Stimulated activated CD8-positive, alpha-beta memory T cell treated with anti-CD3 and anti-CD28 coated beads, Interleukin-4, amount 100 ng/mL, for 1 hour (primary cell): Measurements from ENCODE around the gene HELZ.
"Not testable (repeated sequence)": the region's sequence is repeated elsewhere in the genome, so short reads cannot be mapped to it uniquely, and the experiment has no call there.

ENCODE experiments used
- DNase-seq, 2 donors: peaks; one replicate each; pipeline ENCODE4 v3.0.0-alpha.2; 2020; ENCODE audit warnings: low read depth in 2 of 2, low spot score in 1 of 2

Gene HELZ

DNA sequence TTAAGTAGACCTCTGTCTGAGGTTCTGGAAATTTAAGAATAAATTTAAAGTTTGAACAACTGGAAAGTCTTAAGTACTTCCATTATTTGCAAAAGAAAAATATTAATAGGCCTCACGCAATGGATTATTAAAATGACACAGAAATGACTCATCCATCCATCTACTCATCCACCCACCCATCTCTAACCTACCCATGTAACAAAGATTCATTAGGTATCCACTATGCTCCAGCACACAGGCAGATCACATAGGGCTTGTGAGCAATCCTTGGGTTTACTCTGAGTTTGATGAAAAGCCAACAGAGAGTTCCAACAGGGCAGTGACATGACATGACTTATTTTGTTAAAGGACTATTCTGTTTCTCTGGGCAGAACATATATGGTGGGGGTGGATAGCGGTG lies 93.3 kb downstream of the HELZ start:
- no peak for DNase-seq

DNA sequence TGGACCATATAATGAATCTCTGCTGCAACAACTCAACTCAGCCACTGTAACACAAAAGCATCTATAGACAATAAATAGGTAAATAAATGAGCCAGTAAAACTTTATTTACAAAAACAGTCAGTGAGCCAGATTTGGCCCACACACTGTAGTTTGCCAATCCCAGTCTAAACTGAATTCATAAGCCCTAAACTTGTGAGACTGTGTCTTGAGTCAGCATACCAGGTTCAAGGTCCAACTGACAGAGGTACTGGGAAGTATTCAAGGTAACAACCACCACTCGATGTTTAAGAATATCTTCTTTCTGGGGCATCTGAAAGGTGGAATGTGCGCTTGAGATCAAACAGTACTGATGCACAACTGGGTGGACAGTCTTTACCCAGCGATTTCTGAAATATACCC lies 94.2 kb downstream of the HELZ start:
- DNase-seq: no peak

DNA sequence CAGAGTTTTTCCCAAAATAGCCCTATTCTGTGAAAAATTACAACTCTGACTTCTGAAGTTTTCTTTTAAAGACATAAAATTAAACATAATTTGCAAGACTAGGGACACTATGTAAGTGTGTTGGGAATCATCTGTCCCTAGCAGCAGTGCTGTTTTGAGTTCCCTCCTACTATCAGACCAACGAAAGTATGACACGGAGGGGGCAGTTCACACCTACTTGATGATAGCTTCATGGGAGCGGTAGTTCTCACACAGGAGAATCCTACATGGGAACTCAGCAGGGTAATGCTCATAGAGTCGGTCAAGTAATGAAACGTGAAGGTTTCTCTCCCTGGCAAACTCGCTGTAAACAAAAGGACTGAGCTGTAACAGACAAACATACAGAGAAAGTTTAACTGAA lies 96.6 kb downstream of the HELZ start:
- no peak for DNase-seq

DNA sequence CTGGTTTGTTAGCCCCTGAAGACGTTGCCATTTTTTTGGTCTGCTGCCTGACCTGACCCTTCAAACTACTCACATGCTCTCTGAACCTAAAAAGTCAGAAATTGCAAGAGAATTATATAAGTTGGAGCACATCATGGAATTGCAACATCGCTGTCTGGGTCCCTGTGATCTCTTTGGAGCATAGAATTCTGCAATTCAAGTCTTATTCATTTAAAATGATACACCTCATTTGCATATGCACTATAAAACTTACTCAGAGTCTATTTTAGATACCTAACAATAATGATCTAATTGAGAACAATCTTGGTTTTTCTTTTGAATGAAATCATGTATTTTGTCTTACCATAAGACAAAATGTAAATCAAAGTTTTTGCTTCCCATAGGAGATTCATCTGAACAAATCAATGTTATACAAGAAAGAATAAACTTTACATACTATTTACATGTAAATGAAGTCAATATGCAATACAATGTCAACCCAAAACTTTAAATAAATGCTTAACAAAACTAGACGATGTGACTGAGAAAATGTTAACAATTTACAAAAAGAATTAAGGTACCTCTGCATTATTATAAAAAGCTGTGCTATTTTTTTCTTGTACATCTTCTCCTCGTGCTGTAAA lies 99.7 kb downstream of the HELZ start:
- DNase-seq: no peak

DNA sequence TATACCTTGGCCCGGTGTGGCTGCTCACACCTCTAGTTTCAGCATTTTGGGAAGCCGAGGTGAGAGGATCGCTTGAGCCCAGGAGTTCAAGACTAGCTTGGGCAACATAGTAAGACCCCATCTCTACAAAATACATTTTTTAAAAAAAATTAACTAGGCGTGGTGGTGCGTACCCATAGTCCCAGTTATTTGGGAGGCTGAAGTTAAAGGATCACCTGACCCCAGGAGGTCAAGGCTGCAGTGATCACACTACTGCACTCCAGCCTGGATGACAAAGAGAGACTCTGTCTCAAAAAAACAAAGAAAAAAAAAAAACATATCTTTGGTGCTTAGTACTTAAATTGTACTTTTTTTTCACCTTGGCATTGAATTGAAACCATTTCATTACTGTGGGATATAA lies 101.7 kb downstream of the HELZ start:
- no peak for DNase-seq

DNA sequence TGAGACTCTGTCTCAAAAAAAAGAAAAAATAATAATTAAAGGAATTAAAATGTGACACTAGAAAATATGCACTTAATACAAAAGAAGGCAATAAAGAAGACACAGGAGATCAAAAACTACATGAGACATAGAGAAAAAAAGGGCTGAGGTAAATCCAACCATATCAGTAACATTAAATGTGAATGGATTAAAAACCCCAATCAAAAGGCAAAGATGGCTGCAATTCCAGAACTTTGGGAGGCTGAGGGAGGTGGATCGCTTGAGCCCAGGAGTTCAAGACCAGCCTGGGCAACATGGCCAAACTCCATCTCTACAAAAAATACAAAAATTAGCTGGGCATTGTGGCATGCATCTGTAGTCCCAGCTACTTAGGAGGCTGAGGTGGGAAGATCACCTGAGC lies 103.0 kb downstream of the HELZ start:
- not testable (repeated sequence) for DNase-seq

DNA sequence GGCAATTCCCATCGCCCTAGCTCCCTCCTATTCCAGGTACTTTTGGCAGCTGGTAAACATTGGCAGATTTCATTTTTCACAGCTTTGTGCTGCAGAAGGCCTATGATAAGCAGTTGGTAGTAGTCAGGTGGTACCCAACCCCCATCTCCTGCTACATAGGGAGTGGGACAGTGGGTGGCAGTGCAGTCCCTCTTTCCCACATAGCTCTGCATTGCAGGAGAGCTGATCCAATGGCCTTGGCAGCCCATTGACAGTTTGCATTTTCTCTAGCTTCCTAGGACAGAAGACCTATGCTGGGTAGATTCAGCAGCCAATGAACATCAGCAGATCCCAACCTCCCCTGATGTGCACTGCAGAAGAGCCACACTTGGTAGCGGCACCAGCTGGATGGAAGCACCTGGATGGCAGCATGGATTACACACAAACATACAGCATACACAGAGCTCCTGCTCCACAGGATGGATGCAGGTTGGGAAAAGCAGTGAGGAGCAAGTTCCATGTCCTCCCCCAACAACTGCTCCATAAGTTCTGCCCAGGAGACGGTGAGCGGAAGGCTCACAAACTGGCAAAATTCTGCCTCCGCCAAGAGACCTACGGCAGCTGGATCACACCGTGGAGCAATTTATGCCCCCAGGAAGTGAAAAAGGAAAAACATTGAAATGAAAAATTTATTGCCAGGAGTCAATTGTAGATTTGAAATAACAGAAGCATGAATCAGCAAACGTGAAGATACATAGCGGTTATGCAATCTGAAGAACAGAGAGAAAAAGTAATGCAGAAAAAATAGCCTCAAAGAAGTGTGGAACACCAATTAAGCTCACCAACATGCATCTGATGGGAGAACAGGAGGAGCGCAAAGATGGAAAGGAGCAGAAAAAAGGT lies 105.0 kb downstream of the HELZ start:
- no peak for DNase-seq

DNA sequence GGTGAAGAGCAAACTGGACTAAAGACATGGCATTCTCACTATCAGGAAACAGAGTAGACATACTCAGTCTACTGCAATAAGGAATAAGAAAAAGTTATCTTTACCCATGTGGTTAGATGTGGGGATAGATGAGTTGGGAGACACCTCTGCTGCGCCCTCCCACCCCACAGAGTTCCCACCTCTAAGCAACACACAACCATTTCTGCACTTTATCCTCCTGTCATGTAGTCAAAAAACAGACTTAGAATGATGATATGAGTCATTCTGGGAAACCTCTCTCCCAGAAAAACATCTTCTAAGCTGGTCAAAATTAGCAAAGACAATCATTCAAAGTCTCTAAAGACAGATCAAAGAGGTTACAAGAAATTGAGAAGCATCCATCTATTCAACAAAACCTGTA lies 105.7 kb downstream of the HELZ start:
- DNase-seq: no peak

DNA sequence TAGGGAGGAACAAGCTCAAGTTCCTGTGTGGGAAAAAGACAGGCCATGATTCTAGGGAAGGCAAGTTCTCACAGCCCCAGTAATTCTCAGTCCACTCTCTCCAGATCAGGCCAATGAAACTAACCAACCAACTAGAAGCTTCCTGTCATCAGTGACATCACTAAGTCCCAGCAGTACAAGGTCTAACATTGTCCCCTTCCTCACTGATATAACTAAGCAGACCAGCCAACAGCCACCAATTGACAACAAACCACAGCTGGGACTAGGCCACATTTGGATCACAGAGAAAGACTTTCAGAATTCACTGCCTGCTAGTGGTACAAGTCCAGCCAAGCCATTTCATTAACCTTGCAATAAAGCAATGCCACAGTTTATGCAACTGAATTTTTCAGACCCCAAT lies 106.6 kb downstream of the HELZ start:
- no peak for DNase-seq

DNA sequence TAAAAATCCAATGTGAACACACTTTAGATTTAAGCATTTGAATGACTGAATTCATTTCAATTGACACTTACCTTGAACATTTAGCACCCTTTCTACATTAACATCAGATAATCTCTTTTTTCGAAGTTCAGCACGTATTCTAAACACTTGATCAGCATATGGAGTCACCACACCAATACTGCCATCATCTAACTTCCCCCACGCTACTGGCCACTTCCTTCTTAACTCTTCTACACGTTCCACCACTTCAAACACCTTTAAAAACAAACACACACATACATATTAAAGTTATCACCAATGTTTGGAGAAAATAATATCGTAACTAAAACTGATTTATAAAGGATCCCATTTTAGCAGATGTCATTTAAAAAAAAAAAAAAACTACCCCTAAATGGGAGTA lies 107.1 kb downstream of the HELZ start:
- DNase-seq: no peak

DNA sequence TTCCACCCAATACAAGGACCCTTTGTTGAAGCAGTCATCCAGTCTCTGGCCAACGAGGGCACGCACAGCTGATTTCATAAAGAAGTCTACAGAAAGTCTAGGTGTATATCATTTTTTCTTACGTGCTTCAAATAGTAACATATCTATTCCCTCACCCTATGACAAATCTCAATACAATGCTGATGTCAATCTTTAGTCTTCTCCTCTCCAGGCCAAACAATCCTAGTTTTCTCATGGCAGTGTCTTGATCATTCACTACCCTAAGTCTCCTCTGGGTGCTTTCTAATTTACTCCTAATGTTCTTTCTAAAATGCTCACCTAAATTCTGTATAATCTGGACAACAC lies 108.0 kb downstream of the HELZ start:
- DNase-seq: no peak

DNA sequence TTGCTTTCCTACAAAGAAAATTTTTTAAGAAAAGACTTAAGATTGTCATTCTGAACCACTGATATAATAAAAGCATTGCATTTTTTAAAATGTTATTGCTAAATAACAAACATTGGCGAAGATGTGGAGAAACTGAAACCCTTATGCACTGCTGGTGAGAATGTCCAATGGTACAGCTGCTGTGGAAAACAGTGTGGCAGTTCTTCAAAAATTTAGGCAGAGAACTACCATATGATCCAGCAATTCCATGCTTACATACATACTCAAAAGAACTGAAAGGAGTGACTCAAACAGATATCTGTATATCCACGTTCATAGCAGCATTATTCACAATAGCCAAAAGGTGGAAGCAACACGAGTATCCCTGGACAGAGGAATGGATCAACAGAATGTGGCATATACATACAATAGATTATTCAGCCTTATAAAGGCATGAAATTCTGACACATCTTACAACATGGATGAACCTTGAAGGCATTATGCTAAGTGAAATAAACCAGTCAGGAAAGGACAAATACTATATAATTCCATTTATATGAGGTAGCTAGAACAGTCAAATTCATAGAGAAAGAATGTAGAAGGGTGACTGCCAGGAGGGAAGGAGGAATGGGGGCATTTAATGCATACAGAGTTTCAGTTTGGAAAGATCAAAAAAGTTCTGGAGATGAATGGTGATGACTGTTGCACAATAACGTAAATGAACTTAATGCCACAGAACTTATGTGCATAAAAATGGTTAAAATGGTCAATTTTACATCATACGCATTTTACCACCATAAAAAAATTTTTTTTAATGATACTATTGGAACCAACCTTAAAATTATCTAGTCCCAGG lies 108.6 kb downstream of the HELZ start:
- DNase-seq: no peak

DNA sequence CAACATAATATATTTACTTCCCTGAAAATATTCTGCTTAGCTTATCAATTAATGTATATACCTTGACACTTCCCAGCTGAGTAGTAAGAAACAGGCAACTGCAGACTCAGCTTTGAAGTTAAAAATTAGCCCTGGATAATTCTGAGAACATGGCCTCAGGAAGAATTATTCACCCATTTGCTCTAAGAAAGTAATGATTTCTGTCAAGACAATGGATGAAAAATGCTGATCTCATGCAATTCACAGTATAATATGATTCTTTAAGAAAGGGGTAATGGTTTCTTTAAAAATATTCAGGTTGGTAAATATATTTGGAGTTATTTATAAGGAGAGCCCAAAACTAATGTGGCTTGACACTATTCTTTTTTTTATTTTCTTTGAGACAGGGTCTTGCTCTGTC lies 111.8 kb downstream of the HELZ start:
- no peak for DNase-seq

DNA sequence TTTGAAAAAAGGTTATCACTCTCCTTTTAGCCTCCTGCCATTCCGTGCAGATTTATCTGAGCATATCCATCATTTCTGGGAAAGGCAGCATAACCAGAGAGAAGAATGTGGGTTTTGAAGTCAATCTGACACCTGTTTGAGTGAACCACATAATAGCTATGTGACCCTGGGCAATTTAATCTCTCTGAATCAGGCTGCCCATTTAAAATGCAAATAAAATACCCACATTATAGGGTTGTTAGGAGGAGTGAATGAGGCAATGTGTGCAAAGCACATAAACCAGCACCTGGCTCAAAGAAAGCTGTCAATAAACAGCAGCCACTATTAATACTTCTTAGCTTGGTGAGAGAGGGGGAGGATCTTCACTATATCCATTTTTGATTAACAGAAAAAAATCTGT lies 112.6 kb downstream of the HELZ start:
- DNase-seq: no peak

DNA sequence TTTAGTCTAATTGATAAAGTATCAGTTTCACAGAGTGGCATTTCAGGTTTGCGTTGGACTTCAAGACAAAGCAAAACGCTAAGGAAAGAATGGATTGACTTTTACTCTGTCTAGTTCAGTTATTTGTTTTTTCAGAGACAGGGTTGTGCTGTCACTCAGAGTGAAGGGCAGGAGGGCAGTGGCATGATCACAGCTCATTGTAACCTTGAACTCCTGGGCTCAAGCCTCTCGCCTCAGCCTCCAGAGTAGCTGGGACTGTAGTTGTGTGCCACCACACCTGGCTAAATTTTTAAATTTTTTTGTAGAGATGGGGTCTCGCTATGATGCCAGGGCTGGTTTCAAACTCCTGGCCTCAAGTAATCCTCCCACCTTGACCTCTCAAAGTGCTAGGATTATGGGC lies 114.2 kb downstream of the HELZ start:
- DNase-seq: no peak

DNA sequence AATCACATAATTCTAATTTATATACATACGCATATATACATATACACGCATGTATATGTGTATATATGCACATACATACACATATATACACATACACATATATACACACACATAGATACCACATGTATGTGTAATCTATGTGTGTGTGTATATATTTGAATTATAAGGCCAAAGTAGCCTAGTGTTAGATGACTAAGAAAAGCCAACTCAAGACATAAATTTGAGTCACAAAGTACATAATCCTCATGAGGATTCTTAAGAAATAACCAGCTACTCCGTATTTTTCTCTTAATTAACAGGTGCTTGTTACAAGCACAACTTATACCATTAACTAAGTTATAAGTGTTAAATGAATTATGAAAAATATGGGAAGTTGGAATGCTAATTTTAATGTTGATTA lies 115.7 kb downstream of the HELZ start:
- DNase-seq: no peak

DNA sequence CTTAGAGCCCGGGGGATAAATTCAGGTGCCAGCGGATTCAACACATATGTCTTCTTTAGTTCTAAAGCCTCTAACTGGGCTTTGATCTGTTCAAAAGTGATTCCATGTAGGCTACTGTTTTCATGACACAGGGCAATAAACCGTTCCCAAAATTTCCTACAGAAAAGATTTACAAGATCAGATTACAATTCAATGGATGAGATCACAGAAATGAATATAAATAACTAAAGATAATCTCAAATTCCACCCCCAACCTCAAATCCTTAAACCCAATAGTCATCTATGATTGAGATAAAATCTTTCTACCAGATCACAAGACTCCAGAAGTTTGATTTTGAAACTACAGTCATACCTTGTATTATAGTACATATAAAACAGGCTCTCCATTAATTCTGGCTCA lies 116.3 kb downstream of the HELZ start:
- DNase-seq: no peak

DNA sequence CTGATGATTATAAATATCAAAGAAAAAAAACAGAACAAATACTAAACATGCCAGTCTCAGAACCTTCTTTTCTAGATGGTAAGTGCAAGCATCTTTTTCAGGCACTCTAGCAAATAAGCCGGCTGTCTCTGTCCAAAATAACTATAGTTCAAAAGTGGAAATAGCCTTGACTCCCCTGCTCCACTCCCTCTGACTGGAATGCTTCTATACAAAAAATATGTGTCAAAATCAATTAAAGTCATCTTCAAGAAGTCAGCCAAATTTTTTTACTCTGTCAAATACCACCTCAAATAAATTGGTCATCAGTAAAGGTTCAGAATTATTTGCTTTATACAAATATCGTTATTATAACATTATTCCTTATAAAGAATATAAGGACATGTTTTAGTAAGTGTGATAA lies 117.1 kb downstream of the HELZ start:
- DNase-seq: no peak

DNA sequence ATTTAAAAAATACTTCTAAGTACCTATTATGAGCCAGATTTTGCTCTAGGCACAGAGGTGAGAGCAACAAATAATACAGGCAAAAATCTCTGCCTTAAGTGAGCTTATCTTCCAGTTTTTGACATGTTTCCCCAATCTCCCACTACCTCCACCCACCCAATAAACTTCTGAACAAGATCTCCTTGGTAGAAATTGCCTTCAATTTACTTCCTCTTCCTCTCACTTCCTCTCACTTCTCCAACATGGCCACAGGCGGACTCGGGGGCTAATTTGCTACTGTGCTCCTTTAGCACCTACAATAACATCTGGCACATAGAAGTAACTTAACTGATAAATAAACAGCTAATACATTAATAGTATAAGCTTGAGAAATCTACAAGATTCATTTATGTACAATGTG lies 118.0 kb downstream of the HELZ start:
- no peak for DNase-seq

DNA sequence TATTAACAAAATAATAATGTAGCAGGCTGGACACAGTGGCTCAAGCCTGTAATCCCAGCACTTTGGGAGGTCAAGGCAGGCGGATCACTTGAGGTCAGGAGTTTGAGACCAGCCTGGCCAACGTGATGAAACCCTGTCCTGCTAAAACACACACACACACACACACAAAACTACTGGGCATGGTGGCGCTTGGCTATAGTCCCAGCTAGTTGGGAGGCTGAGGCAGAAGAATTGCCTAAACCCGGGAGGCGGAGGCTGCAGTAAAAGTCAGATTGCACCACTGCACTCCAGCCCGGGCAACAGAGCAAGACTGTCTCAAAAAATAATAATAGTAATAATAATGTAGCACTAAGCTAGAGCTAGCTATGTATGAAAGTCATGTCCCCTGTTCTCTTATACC lies 118.5 kb downstream of the HELZ start:
- not testable (repeated sequence) for DNase-seq

DNA sequence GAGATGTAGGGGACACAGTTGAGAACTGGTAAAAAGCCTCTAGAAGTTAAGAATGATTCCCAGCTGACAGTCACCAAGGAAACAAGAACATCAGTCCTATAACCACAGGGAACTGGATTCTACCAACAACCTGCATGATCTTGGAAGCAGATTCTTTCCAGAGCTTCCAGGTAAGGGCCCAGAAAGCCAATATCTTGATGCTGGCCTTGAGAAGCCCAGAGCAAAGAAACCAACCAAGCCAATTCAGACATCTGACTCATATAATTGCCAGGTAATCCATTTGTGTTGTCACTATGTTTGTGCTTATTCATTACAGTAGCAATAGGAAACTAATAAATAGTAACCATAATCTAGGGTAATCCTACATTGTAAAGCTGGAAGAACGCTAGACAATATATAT lies 119.1 kb downstream of the HELZ start:
- DNase-seq: no peak

DNA sequence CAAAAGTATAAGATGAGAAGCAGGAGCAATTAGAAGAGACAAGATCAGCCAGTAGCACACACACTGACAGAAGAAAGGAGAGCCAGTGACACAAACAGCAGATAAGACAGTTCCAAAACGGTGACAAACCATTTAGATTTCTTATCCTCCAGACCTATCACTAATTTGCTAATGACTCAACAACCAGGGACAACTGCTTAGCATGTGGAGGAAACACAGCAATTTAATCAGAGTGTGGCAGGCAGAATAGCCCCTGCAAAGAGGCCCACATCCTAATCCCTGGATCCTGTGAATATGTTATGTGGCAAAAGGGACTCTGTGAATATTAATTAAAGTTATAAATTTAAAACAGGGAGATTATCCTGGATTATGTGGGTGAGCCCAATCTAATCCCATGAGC lies 119.6 kb downstream of the HELZ start:
- no peak for DNase-seq
